Measurements from ENCODE around the gene RIC1. TPM values are rescaled to one million over a fixed set of nuclear protein-coding genes. Genes with fewer than 3 reads are reported as not detected.

RIC1 gene
- total RNA-seq, 1 experiment from 2014 or later, result 25.5 TPM

DNA sequence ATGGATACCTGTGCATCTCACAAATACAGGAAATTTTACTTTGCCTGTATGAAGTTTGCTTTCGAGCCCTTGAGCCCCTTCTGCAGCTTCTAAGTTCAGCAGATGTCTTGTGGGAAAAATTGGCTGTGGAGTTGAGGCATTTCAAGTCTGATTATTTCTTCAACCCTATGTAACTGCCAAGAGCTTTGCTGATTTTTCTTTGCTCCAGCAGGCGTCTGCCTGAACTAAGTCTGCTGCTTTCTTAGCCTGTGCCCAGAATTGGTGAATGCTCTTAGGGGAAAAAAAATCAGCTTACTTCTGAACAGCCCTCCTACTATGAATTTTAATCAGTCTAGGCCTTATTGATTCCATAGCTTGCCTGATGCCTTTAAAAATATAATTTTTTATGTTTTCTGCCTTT lies 41.2 kb downstream of the RIC1 start:
- DNase-seq (ENCODE audit: low read depth, low spot score) (no peak), ATAC-seq (no peak)
- intact Hi-C loops (cut with micrococcal nuclease), result no loop called here
- TF ChIP-seq CBX3 (IDR thresholded peaks at IDR 0.05; ENCODE audit: low read depth), result no peak
- no peak for TF ChIP-seq SIN3A (IDR thresholded peaks at IDR 0.05; ENCODE audit: low read depth)
- no peak for TF ChIP-seq TCF7L2 (IDR thresholded peaks at IDR 0.05; ENCODE audit: borderline replicate concordance, extremely low read depth, insufficient read depth, insufficient read length)
- TF ChIP-seq EGR1 (IDR thresholded peaks at IDR 0.05; ENCODE audit: low read depth), result no peak
- TF ChIP-seq CEBPB (IDR thresholded peaks at IDR 0.05; ENCODE audit: low read depth), result no peak
- peaks cover 78% of the 10 kb centered on the region for H3K79me2 ChIP-seq (ENCODE audit: insufficient read depth, low read length)
- CTCF ChIA-PET, result no interaction called here
- no peak overlapping the region for H3K27ac ChIP-seq (ENCODE audit: low read depth, low read length)
- H3K4me2 ChIP-seq (ENCODE audit: low read length), result no peak overlapping the region; the same call in 1 of the 2 replicates
- H3K27me3 ChIP-seq (ENCODE audit: insufficient read depth, low read length), result no peaks in the 10 kb centered on the region
- no peaks in the 10 kb centered on the region for H3K9me3 ChIP-seq (ENCODE audit: control insufficient read depth in 1 of 2, insufficient read depth in 1 of 2, low read depth in 1 of 2, low read length in 2 of 2)
- H3K9me2 ChIP-seq (ENCODE audit: insufficient read depth), result no peaks in the 10 kb centered on the region
- H3K9ac ChIP-seq (ENCODE audit: low read length), result no peak overlapping the region
- no peaks in the 10 kb centered on the region; the same call in 1 of the 2 replicates for H4K20me1 ChIP-seq (ENCODE audit: insufficient read depth)
- peaks cover 36 to 53% of the 10 kb centered on the region in 2 experiments for H3K4me1 ChIP-seq (ENCODE audit: control insufficient read depth in 1 of 2, insufficient read depth in 2 of 2, low read length in 2 of 2)
- RAD21 ChIA-PET (ENCODE audit: low non-redundant PET in 1 of 2, low total read pairs in 2 of 2, uncharacterized antibody in 2 of 2, unreplicated experiment in 2 of 2), result no interaction called here
- POLR2A ChIA-PET, result no interaction called here
- BruUV-seq (replicated peaks), result no TSS peak
- H3K36me3 ChIP-seq (ENCODE audit: control insufficient read depth in 1 of 2, insufficient read depth in 2 of 2, low read length in 2 of 2), result 0 out of 4 replicates have a peak, but pooled peaks cover 0 to 4% of the 10 kb centered on the region in 2 experiments
- no peak overlapping the region for H3K4me3 ChIP-seq (replicated peaks in 1 of 2; ENCODE audit: low read depth in 1 of 2, low read length in 2 of 2)
- no peak overlapping the region for H2AFZ ChIP-seq (ENCODE audit: low read depth, low read length, poor library complexity, severe bottlenecking)

DNA sequence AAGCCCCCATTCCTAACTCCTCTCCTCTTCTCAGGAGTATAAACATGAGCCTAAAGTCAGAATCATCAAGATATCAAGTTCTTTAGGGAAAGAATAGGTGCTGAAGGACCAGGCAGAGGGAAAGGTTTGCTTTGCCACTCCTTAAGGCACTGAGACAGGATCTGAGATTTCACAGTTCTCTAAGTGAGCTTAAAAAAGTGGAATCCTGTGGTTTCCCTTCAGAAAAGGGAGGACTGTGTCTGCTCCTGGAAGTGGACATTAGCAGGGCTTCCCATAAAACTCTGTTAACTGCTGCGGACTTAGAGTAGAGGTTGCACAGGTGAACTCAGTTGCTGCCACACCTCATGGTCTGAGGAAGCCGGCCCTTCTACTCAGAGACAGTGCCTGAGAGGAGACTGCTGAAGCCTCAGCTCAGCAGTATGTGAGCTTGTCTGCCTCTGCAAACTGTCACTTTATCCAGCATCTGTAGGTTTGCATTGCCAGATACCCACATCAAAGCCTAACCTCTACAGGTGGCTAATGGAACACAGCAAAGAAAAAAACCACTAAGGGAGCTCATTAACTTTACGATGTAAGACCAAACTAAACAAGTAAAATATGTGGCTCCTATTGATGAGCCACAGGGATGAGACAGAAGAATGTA lies 42.9 kb downstream of the RIC1 start:
- ATAC-seq (peak; percentile 94), DNase-seq (ENCODE audit: low read depth, low spot score) (peak; percentile 78)
- H3K4me2 ChIP-seq (ENCODE audit: low read length), result peak overlapping the region; percentile 48
- H3K27ac ChIP-seq (ENCODE audit: low read depth, low read length), result peak overlapping the region; percentile 50
- peak overlapping the region in 1 of 2 experiments; percentile 0; a peak in 1 of 4 replicates for H3K4me3 ChIP-seq (replicated peaks in 1 of 2; ENCODE audit: low read depth in 1 of 2, low read length in 2 of 2)
- H3K9me3 ChIP-seq (ENCODE audit: control insufficient read depth in 1 of 2, insufficient read depth in 1 of 2, low read depth in 1 of 2, low read length in 2 of 2), result no peaks in the 10 kb centered on the region
- no peaks in the 10 kb centered on the region for H3K9me2 ChIP-seq (ENCODE audit: insufficient read depth)
- 0 out of 4 replicates have a peak, but pooled peaks cover 0 to 4% of the 10 kb centered on the region in 2 experiments for H3K36me3 ChIP-seq (ENCODE audit: control insufficient read depth in 1 of 2, insufficient read depth in 2 of 2, low read length in 2 of 2)
- ChIA-PET POLR2A (interaction anchor here (1.5 kb wide), 1 partner anchor 43 kb away, joined by 9 read pairs; the partner anchor contains the start of gene RIC1), RAD21 (ENCODE audit: low non-redundant PET in 1 of 2, low total read pairs in 2 of 2, uncharacterized antibody in 2 of 2, unreplicated experiment in 2 of 2) (no interaction called here), CTCF (no interaction called here)
- peak overlapping the region; percentile 27 for H3K9ac ChIP-seq (ENCODE audit: low read length)
- peaks cover 76% of the 10 kb centered on the region for H3K79me2 ChIP-seq (ENCODE audit: insufficient read depth, low read length)
- BruUV-seq (replicated peaks), result no TSS peak
- H4K20me1 ChIP-seq (ENCODE audit: insufficient read depth), result no peaks in the 10 kb centered on the region; the same call in 1 of the 2 replicates
- no peaks in the 10 kb centered on the region for H3K27me3 ChIP-seq (ENCODE audit: insufficient read depth, low read length)
- peaks cover 41 to 64% of the 10 kb centered on the region in 2 experiments for H3K4me1 ChIP-seq (ENCODE audit: control insufficient read depth in 1 of 2, insufficient read depth in 2 of 2, low read length in 2 of 2)
- intact Hi-C loops (cut with micrococcal nuclease), result no loop called here
- no peak overlapping the region for H2AFZ ChIP-seq (ENCODE audit: low read depth, low read length, poor library complexity, severe bottlenecking)
- TF ChIP-seq SRF (IDR thresholded peaks at IDR 0.05; ENCODE audit: low read depth), result no peak
- peak; percentile 27; the same call in 1 of the 2 replicates for TF ChIP-seq CEBPB (IDR thresholded peaks at IDR 0.05; ENCODE audit: low read depth)
- no peak for TF ChIP-seq ELF1 (IDR thresholded peaks at IDR 0.05; ENCODE audit: borderline replicate concordance, low read depth)
- peak; percentile 75 for TF ChIP-seq SP1 (IDR thresholded peaks at IDR 0.05; ENCODE audit: low read depth)
- peak; percentile 35; the same call in 1 of the 2 replicates for TF ChIP-seq POLR2AphosphoS5 (IDR thresholded peaks at IDR 0.05; ENCODE audit: low read depth, low read length)
- TF ChIP-seq MAX (IDR thresholded peaks at IDR 0.05), result peak; percentile 55
- TF ChIP-seq ZNF274 (IDR thresholded peaks at IDR 0.05; ENCODE audit: low read depth, low read length), result no peak
- TF ChIP-seq, protein P1, sequence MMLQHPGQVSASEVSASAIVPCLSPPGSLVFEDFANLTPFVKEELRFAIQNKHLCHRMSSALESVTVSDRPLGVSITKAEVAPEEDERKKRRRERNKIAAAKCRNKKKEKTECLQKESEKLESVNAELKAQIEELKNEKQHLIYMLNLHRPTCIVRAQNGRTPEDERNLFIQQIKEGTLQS (IDR thresholded peaks at IDR 0.05), result no peak
- no peak for TF ChIP-seq EGR1 (IDR thresholded peaks at IDR 0.05; ENCODE audit: low read depth)
- TF ChIP-seq, protein P2, sequence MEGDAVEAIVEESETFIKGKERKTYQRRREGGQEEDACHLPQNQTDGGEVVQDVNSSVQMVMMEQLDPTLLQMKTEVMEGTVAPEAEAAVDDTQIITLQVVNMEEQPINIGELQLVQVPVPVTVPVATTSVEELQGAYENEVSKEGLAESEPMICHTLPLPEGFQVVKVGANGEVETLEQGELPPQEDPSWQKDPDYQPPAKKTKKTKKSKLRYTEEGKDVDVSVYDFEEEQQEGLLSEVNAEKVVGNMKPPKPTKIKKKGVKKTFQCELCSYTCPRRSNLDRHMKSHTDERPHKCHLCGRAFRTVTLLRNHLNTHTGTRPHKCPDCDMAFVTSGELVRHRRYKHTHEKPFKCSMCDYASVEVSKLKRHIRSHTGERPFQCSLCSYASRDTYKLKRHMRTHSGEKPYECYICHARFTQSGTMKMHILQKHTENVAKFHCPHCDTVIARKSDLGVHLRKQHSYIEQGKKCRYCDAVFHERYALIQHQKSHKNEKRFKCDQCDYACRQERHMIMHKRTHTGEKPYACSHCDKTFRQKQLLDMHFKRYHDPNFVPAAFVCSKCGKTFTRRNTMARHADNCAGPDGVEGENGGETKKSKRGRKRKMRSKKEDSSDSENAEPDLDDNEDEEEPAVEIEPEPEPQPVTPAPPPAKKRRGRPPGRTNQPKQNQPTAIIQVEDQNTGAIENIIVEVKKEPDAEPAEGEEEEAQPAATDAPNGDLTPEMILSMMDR (IDR thresholded peaks at IDR 0.05 in 2 of 3, conservative IDR thresholded peaks at IDR 0.05 in 1 of 3; ENCODE audit: borderline replicate concordance in 1 of 3, insufficient read depth in 1 of 3, low read depth in 2 of 3, low read length in 2 of 3), result no peak
- TF ChIP-seq, protein P3, sequence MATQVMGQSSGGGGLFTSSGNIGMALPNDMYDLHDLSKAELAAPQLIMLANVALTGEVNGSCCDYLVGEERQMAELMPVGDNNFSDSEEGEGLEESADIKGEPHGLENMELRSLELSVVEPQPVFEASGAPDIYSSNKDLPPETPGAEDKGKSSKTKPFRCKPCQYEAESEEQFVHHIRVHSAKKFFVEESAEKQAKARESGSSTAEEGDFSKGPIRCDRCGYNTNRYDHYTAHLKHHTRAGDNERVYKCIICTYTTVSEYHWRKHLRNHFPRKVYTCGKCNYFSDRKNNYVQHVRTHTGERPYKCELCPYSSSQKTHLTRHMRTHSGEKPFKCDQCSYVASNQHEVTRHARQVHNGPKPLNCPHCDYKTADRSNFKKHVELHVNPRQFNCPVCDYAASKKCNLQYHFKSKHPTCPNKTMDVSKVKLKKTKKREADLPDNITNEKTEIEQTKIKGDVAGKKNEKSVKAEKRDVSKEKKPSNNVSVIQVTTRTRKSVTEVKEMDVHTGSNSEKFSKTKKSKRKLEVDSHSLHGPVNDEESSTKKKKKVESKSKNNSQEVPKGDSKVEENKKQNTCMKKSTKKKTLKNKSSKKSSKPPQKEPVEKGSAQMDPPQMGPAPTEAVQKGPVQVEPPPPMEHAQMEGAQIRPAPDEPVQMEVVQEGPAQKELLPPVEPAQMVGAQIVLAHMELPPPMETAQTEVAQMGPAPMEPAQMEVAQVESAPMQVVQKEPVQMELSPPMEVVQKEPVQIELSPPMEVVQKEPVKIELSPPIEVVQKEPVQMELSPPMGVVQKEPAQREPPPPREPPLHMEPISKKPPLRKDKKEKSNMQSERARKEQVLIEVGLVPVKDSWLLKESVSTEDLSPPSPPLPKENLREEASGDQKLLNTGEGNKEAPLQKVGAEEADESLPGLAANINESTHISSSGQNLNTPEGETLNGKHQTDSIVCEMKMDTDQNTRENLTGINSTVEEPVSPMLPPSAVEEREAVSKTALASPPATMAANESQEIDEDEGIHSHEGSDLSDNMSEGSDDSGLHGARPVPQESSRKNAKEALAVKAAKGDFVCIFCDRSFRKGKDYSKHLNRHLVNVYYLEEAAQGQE (IDR thresholded peaks at IDR 0.05; ENCODE audit: low read depth), result no peak

Measured in HCT116 (cell line).